ENCODE results near the gene CSNK1D. TPM values are rescaled to one million over a fixed set of nuclear protein-coding genes. Genes with fewer than 3 reads are reported as not detected.

The CSNK1D gene
- total RNA-seq (100 to 1,000 TPM; 130 to 153 TPM), polyA plus RNA-seq (10 to 100 TPM; 39.9 to 73.4 TPM)
- long read RNA-seq, donor 1, transcript CSNK1D-203 (10 exons, 2,047 nt) = major isoform, 17 of 65 reads
- long read RNA-seq, donor 1, transcript CSNK1D-208 (3 exons, 1,124 nt) = minor isoform, 5 of 65 reads
- long read RNA-seq, donor 1, partial matches to known transcripts = 13 of 65 reads
- long read RNA-seq, donor 1, other reads (novel, unspliced or antisense) = 26 of 65 reads
- long read RNA-seq, donor 2, transcript CSNK1D-203 (10 exons, 2,047 nt) = major isoform, 10 of 54 reads
- long read RNA-seq, donor 2, partial matches to known transcripts = 26 of 54 reads
- long read RNA-seq, donor 2, other reads (novel, unspliced or antisense) = 11 of 54 reads

GRCh38 chr17:82273327-82274133, at the start of gene CSNK1D:
Gene CSNK1D, minus strand, starts transcription at chr17:82273700. Its CDS starts 319 bp downstream, at chr17:82273381.
- H3K27me3 ChIP-seq (ENCODE audit: control insufficient read depth in 1 of 2, insufficient read depth in 2 of 2, low read length in 1 of 2) = no peaks in the 10 kb centered on the region
- ATAC-seq (ENCODE audit: low FRiP score) (peak; percentile 95), DNase-seq (peak; percentile 93 to 97)
- H3K4me1 ChIP-seq (ENCODE audit: control insufficient read depth in 1 of 2, insufficient read depth in 2 of 2, low read length in 2 of 2) = no peaks in the 10 kb centered on the region
- peak within 1 kb of the TSS; percentile 95 to 97 for H3K4me3 ChIP-seq (ENCODE audit: low read length in 2 of 2)
- H3K27ac ChIP-seq (ENCODE audit: low read depth in 1 of 2, low read length in 2 of 2) = peak within 1 kb of the TSS; percentile 46 to 91
- intact Hi-C loops (cut with DNase I) = no loop called here
- H3K36me3 ChIP-seq (ENCODE audit: control insufficient read depth in 1 of 2, insufficient read depth in 2 of 2, low read length in 1 of 2) = no peaks in the 10 kb centered on the region
- WGBS, 2 donors = 4 to 6% methylated on average over 71 to 80 of the region's 80 CpGs
- H3K9me3 ChIP-seq (ENCODE audit: control insufficient read depth, low read length) = no peaks in the 10 kb centered on the region

DNA sequence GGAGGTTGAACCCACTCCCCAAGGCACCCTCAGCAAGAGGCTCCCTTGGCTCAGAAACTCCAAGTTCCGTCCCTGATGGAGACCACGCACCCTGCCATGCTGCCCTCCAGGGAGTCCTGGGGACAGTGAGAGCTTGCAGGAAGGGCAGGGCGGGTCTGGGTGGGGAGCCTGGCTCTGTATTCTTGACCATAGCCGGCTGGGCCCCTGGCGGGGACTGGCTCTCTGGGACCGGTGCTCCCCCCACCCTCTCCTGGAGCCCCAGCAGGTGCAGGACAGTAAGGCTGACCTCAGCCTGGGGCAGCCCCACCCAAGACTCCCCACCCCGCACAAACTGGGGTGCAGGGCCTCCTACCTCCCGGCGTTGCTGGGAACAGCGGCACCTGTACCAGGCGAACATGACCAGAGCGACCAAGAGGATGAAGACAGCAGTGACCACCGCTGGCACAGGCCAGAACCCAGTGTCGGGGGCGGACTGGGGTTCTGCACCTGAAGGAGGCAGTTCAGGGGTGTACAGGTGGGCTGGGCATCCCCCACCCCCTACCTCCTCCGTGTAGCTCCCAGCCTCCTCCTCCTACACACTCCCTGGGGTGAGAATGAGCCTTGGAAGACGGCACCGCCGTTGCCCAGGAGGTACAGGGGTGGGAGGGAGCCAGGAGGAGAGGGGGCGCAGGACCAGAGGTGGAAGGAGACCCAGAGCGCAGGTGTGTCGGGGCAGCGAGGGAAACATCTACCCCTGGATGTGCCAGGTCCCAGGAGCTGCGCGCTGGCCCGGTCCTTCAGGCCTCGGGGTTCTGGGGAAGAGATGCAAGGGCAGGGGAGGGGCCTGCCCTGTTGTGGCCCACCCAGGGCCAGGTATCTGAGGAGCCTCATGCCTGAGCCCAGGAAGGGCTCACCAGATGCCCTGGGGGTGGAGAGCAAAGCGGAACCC, 49.3 kb upstream of the CSNK1D start:
- intact Hi-C loops (cut with DNase I) = loop anchor here (2.0 to 10.0 kb wide), 4 partner anchors 85 to 288 kb away; partner anchors contain the start of genes DCXR (in 2 of the 2) and RAC3 (in 2 of the 2)
- WGBS, 2 donors = 79 to 80% methylated on average over 28 of the region's 28 CpGs
- H3K4me3 ChIP-seq (ENCODE audit: low read length in 2 of 2) = no peak overlapping the region
- ATAC-seq (ENCODE audit: low FRiP score) (no peak), DNase-seq (peak in 1 of 2 donors; percentile 43)
- no peaks in the 10 kb centered on the region for H3K9me3 ChIP-seq (ENCODE audit: control insufficient read depth, low read length)
- H3K27ac ChIP-seq (ENCODE audit: low read depth in 1 of 2, low read length in 2 of 2) = no peak overlapping the region
- H3K27me3 ChIP-seq (ENCODE audit: control insufficient read depth in 1 of 2, insufficient read depth in 2 of 2, low read length in 1 of 2) = no peaks in the 10 kb centered on the region
- no peaks in the 10 kb centered on the region for H3K4me1 ChIP-seq (ENCODE audit: control insufficient read depth in 1 of 2, insufficient read depth in 2 of 2, low read length in 2 of 2)
- H3K36me3 ChIP-seq (ENCODE audit: control insufficient read depth in 1 of 2, insufficient read depth in 2 of 2, low read length in 1 of 2) = no peaks in the 10 kb centered on the region

- Histone ChIP-seq H3K4me3 (ENCODE audit: low read length in 2 of 2) (no peak overlapping the region), H3K36me3 (ENCODE audit: control insufficient read depth in 1 of 2, insufficient read depth in 2 of 2, low read length in 1 of 2) (no peaks in the 10 kb centered on the region), H3K9me3 (ENCODE audit: control insufficient read depth, low read length) (no peaks in the 10 kb centered on the region), H3K4me1 (ENCODE audit: control insufficient read depth in 1 of 2, insufficient read depth in 2 of 2, low read length in 2 of 2) (no peaks in the 10 kb centered on the region), H3K27ac (ENCODE audit: low read depth in 1 of 2, low read length in 2 of 2) (no peak overlapping the region), H3K27me3 (ENCODE audit: control insufficient read depth in 1 of 2, insufficient read depth in 2 of 2, low read length in 1 of 2) (no peaks in the 10 kb centered on the region)
- ATAC-seq (ENCODE audit: low FRiP score) = no peak
- intact Hi-C loops (cut with DNase I) = loop anchor here (2.0 to 10.0 kb wide), 5 partner anchors 85 to 287 kb away; partner anchors contain the start of genes DCXR (in 2 of the 2) and RAC3 (in 2 of the 2)
- 73 to 76% methylated on average over 18 to 21 of the region's 21 CpGs for WGBS, 2 donors
- DNase-seq = peak in 1 of 2 donors; percentile 49
These were observed 48.5 kb upstream of the CSNK1D start for GRCh38 chr17:82321947-82322466.

- no peaks in the 10 kb centered on the region for H3K9me3 ChIP-seq (ENCODE audit: control insufficient read depth, low read length)
- DNase-seq (peak in 1 of 2 donors; percentile 53), ATAC-seq (ENCODE audit: low FRiP score) (peak; percentile 52)
- H3K4me1 ChIP-seq (ENCODE audit: control insufficient read depth in 1 of 2, insufficient read depth in 2 of 2, low read length in 2 of 2) = no peaks in the 10 kb centered on the region
- H3K36me3 ChIP-seq (ENCODE audit: control insufficient read depth in 1 of 2, insufficient read depth in 2 of 2, low read length in 1 of 2) = no peaks in the 10 kb centered on the region
- no peak overlapping the region for H3K27ac ChIP-seq (ENCODE audit: low read depth in 1 of 2, low read length in 2 of 2)
- intact Hi-C loops (cut with DNase I) = loop anchor here (2.0 to 10.0 kb wide), 4 partner anchors 84 to 286 kb away; partner anchors contain the start of genes DCXR (in 2 of the 2) and RAC3 (in 2 of the 2)
- H3K27me3 ChIP-seq (ENCODE audit: control insufficient read depth in 1 of 2, insufficient read depth in 2 of 2, low read length in 1 of 2) = no peaks in the 10 kb centered on the region
- WGBS, 2 donors = 41 to 44% methylated on average over 65 of the region's 65 CpGs
- H3K4me3 ChIP-seq (ENCODE audit: low read length in 2 of 2) = no peak overlapping the region
These were observed 47.7 kb upstream of the CSNK1D start for GRCh38 chr17:82320956-82321927.

- no peak for ATAC-seq (ENCODE audit: low FRiP score)
- DNase-seq = peak in 1 of 2 donors; percentile 49
- no peaks in the 10 kb centered on the region for H3K36me3 ChIP-seq (ENCODE audit: control insufficient read depth in 1 of 2, insufficient read depth in 2 of 2, low read length in 1 of 2)
- intact Hi-C loops (cut with DNase I) = loop anchor here (2.0 to 10.0 kb wide), 4 partner anchors 83 to 285 kb away; partner anchors contain the start of genes DCXR (in 2 of the 2) and RAC3 (in 2 of the 2)
- H3K27me3 ChIP-seq (ENCODE audit: control insufficient read depth in 1 of 2, insufficient read depth in 2 of 2, low read length in 1 of 2) = no peaks in the 10 kb centered on the region
- H3K9me3 ChIP-seq (ENCODE audit: control insufficient read depth, low read length) = no peaks in the 10 kb centered on the region
- no peaks in the 10 kb centered on the region for H3K4me1 ChIP-seq (ENCODE audit: control insufficient read depth in 1 of 2, insufficient read depth in 2 of 2, low read length in 2 of 2)
- no peak overlapping the region for H3K4me3 ChIP-seq (ENCODE audit: low read length in 2 of 2)
- no peak overlapping the region for H3K27ac ChIP-seq (ENCODE audit: low read depth in 1 of 2, low read length in 2 of 2)
- WGBS, 2 donors = 65 to 74% methylated on average over 26 of the region's 26 CpGs
These were observed 46.8 kb upstream of the CSNK1D start for GRCh38 chr17:82320140-82320840.

GRCh38 chr17:82319619-82320062, 46.1 kb upstream of the CSNK1D start:
- no peaks in the 10 kb centered on the region for H3K9me3 ChIP-seq (ENCODE audit: control insufficient read depth, low read length)
- intact Hi-C loops (cut with DNase I) = loop anchor here (2.0 to 10.0 kb wide), 4 partner anchors 82 to 285 kb away; partner anchors contain the start of genes DCXR (in 2 of the 2) and RAC3 (in 2 of the 2)
- no peaks in the 10 kb centered on the region for H3K27me3 ChIP-seq (ENCODE audit: control insufficient read depth in 1 of 2, insufficient read depth in 2 of 2, low read length in 1 of 2)
- no peaks in the 10 kb centered on the region for H3K4me1 ChIP-seq (ENCODE audit: control insufficient read depth in 1 of 2, insufficient read depth in 2 of 2, low read length in 2 of 2)
- whole genome bisulfite sequencing, 2 donors = 92 to 94% methylated on average over 35 of the region's 35 CpGs
- no peak overlapping the region for H3K27ac ChIP-seq (ENCODE audit: low read depth in 1 of 2, low read length in 2 of 2)
- no peaks in the 10 kb centered on the region for H3K36me3 ChIP-seq (ENCODE audit: control insufficient read depth in 1 of 2, insufficient read depth in 2 of 2, low read length in 1 of 2)
- no peak overlapping the region for H3K4me3 ChIP-seq (ENCODE audit: low read length in 2 of 2)
- DNase-seq = peak in 1 of 2 donors; percentile 40
- no peak for ATAC-seq (ENCODE audit: low FRiP score)

All from aorta (tissue), 5 donors.